Glutamatergic neuron (in vitro differentiated cells): ENCODE measurements around the gene ZHX3. TPM values are rescaled to one million over a fixed set of nuclear protein-coding genes. Genes with fewer than 3 reads are reported as not detected.

Experiments
- DNase-seq: peaks from one replicate; pipeline ENCODE4 v3.0.0; 2022
- H3K27ac Mint-ChIP-seq: one replicate; pipeline ENCODE4 v1.8.0; 2020; ENCODE audit warnings: mild to moderate bottlenecking, mixed read lengths, inconsistent platforms; ENCODE audit not compliant: unreplicated experiment
- H3K27me3 Mint-ChIP-seq: one replicate; pipeline ENCODE4 v1.8.0; 2020; ENCODE audit warnings: mild to moderate bottlenecking, moderate library complexity, mixed read lengths, inconsistent platforms; ENCODE audit not compliant: unreplicated experiment
- H3K36me3 Mint-ChIP-seq: one replicate; pipeline ENCODE4 v1.8.0; 2020; ENCODE audit warnings: mild to moderate bottlenecking, mixed read lengths, inconsistent platforms; ENCODE audit not compliant: unreplicated experiment
- H3K4me1 Mint-ChIP-seq: one replicate; pipeline ENCODE4 v1.8.0; 2020; ENCODE audit warnings: mild to moderate bottlenecking, low read depth, mixed read lengths, inconsistent platforms; ENCODE audit not compliant: unreplicated experiment
- H3K4me3 Mint-ChIP-seq: one replicate; pipeline ENCODE4 v1.8.0; 2020; ENCODE audit warnings: mild to moderate bottlenecking, mixed read lengths, inconsistent platforms; ENCODE audit not compliant: unreplicated experiment
- H3K9me3 Mint-ChIP-seq: one replicate; pipeline ENCODE4 v1.8.0; 2020; ENCODE audit warnings: mild to moderate bottlenecking, moderate library complexity, mixed read lengths, inconsistent platforms; ENCODE audit not compliant: unreplicated experiment
- total RNA-seq: library from RNA; stranded (reverse); fragmentation: NEBNext Ultra II Directional; extraction: Animal tissue kit (Norgen Biotek cat#: 25700); gene quantifications from one replicate; pipeline ENCODE4 v1.2.1, GENCODE V29; 2021; ENCODE audit not compliant: unreplicated experiment
- TF ChIP-seq, protein P1 (sequence below): fragments of 200-600 bp; sonication (generic); IDR thresholded peaks from one replicate; pipeline ENCODE4 v1.5.0; 2021; ENCODE audit not compliant: partially characterized antibody, unreplicated experiment

Gene ZHX3
- total RNA-seq, 1 donor from 2014 or later, result 40.5 TPM

DNA sequence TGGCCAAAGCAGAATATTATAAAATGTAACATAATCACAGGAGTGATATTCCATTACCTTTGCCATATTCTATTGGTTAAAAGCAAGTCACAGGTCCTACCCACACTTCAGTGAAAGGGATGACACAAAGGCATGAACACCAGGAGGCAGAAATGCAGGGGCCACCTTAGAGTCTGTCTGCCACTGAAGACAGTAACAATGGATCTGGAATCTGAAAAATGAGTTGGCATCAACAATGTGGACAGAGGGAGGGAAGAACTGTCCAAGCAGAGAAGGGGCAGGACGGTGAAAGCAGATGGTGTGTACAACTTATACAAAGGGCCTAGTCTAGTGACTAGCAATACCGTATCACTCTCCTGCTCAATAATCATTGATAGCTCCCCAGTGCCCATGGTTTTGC lies 16.5 kb upstream of the ZHX3 start:
- no peak overlapping the region for H3K27ac Mint-ChIP-seq
- peaks cover 1% of the 10 kb centered on the region for H3K9me3 Mint-ChIP-seq
- DNase-seq, result no peak
- H3K36me3 Mint-ChIP-seq, result no peaks in the 10 kb centered on the region
- H3K4me1 Mint-ChIP-seq, result no peaks in the 10 kb centered on the region
- TF ChIP-seq, protein P1, sequence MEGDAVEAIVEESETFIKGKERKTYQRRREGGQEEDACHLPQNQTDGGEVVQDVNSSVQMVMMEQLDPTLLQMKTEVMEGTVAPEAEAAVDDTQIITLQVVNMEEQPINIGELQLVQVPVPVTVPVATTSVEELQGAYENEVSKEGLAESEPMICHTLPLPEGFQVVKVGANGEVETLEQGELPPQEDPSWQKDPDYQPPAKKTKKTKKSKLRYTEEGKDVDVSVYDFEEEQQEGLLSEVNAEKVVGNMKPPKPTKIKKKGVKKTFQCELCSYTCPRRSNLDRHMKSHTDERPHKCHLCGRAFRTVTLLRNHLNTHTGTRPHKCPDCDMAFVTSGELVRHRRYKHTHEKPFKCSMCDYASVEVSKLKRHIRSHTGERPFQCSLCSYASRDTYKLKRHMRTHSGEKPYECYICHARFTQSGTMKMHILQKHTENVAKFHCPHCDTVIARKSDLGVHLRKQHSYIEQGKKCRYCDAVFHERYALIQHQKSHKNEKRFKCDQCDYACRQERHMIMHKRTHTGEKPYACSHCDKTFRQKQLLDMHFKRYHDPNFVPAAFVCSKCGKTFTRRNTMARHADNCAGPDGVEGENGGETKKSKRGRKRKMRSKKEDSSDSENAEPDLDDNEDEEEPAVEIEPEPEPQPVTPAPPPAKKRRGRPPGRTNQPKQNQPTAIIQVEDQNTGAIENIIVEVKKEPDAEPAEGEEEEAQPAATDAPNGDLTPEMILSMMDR, result no peak
- peaks cover 5% of the 10 kb centered on the region for H3K27me3 Mint-ChIP-seq
- no peak overlapping the region for H3K4me3 Mint-ChIP-seq

DNA sequence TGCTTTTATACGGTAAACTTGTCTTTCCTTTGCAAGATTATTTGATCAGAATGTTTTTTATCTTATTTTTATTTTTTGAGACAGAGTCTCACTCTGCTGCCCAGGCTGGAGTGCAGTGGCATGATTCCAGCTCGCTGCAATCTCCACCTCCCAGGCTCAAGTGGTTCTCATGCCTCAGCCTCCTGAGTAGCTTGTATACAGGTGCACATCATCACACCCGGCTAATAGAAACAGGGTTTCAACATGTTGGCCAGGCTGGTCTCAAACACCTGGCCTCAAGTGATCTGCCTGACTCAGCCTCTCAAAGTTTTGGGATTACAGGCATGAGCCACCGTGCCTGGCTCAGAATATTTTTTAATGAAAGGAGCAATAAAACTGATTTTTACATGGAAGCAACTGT lies 14.2 kb upstream of the ZHX3 start:
- Mint-ChIP-seq H3K27me3 (peaks cover 3% of the 10 kb centered on the region), H3K9me3 (peaks cover 1% of the 10 kb centered on the region), H3K4me1 (no peaks in the 10 kb centered on the region), H3K27ac (no peak overlapping the region), H3K36me3 (no peaks in the 10 kb centered on the region), H3K4me3 (no peak overlapping the region)
- DNase-seq, result no peak
- TF ChIP-seq, protein P1, result no peak

DNA sequence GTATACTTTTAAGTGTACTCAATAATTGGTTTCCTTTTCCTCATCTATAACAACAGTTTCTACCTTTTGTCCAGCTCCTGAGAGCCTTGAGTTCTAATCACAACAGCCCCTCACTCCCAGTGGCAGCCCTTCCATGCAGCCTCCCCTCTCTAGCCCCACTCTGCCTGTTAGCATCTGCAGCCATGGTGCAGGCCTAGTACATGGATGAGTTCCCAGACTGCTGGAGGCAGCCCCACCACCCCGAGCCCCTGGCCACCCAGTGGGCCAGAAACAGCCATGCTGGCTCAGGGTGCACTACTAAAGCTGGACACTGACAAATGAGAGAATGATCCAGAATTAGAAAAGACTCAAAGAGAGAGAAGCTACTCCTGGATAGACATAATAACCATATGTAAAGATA lies 13.4 kb upstream of the ZHX3 start:
- Mint-ChIP-seq H3K27me3 (peaks cover 4% of the 10 kb centered on the region), H3K9me3 (peaks cover 1% of the 10 kb centered on the region), H3K4me1 (no peaks in the 10 kb centered on the region), H3K36me3 (no peaks in the 10 kb centered on the region), H3K4me3 (no peak overlapping the region), H3K27ac (no peak overlapping the region)
- no peak for DNase-seq
- TF ChIP-seq, protein P1, result no peak

DNA sequence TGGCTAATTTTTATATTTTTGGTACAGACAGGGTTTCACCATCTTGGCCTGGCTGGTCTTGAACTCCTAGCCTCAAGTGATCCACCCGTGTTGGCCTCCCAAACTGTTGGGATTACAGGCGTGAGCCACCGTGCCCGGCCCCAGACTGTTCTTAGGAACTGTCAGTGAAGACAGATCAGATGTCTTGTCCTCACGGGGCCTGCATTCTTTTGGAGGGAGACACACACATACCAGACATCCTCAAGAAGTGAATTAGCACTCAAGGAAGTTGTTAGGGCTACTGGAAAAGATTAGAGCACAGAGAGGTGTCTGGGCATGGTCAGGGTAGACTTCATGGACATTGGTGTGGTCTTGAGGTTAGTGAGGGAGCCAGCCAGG lies 12.8 kb upstream of the ZHX3 start:
- H3K27ac Mint-ChIP-seq, result no peak overlapping the region
- peaks cover 4% of the 10 kb centered on the region for H3K27me3 Mint-ChIP-seq
- peaks cover 1% of the 10 kb centered on the region for H3K9me3 Mint-ChIP-seq
- TF ChIP-seq, protein P1, result no peak
- DNase-seq, result no peak
- no peak overlapping the region for H3K4me3 Mint-ChIP-seq
- H3K36me3 Mint-ChIP-seq, result no peaks in the 10 kb centered on the region
- no peaks in the 10 kb centered on the region for H3K4me1 Mint-ChIP-seq

DNA sequence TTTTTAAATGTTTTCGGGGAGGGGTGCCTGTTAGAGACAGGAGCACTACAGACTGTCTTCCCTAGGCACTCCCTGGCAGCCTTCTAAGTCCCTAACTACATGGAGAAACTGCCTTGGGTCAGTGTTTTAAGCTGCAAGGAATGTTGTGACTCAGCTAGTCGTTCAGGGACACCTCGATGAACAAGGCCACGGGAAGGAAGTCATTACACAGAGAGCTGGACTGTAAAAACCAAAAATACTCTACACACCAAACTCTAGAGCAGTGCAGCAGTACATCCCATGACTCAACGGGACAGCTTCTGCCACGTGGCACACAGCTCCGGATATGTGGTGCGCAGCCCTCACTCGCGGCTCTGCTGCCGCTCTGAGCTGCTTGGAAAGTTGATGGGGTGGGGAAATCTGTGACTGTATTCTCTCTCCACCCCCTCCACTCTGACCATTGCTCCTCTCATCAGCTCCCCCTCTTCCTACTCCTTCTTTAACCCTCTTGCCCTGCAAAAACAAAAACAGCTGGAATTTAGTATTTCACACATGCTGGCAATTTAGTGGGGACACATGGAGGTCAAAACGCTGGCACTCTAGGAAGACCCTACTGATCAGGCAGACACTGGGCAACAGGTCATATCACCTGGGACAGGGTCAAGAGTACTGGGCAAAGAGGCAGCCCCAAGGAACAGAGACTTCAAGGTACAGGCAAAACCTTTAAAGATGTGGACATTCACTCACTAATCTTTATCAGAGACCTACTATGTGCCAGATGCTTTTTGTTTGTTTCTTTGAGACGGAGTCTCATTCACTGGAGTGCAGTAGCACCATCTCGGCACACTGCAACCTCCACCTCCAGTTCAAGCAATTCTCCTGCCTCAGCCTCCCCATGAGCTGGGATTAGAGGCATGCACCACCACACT lies 12.2 kb upstream of the ZHX3 start:
- Mint-ChIP-seq H3K4me1 (no peaks in the 10 kb centered on the region), H3K27ac (no peak overlapping the region), H3K4me3 (no peak overlapping the region), H3K9me3 (peaks cover 1% of the 10 kb centered on the region), H3K36me3 (no peaks in the 10 kb centered on the region), H3K27me3 (peaks cover 4% of the 10 kb centered on the region)
- TF ChIP-seq, protein P1, result no peak
- no peak for DNase-seq
